ENCODE results near the gene PRR12.

GRCh38 chr19:49541914-49542313 is 49.1 kb upstream of the PRR12 start:
- TF ChIP-seq CTCF (IDR thresholded peaks at IDR 0.05; ENCODE audit: low read length), result no peak
- TF ChIP-seq EZH2 (optimal IDR thresholded peaks at IDR 0.05; ENCODE audit: low read depth, low read length), result no peak
